ENCODE measurements around the gene CACNA1S. TPM values are rescaled to one million over a fixed set of nuclear protein-coding genes. Genes with fewer than 3 reads are reported as not detected.

CACNA1S gene
- polyA plus RNA-seq, 1 of the 3 experiments (the other 2 are of a cell fraction) = not detected

DNA sequence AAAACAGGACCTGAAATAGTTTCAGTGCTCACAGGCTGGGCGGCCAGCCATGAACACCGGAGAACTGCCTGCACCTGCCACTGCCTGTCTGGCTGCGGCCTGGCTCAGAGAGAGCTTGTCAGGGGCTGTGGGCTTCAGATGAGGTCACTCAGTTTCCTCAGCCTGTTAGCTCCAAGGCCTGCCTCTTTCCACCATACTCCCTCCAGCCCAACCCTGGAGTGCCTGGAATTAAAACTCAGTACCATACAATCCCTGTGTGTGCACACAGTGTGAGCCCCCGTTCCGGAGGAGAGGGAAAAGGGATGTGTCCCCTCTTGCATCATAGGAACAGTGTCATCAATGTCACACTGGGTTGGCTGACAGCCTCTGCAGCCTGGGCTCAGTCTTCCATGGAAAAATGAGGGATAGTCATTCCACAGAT, 16.2 kb downstream of the CACNA1S start:
- TF ChIP-seq, protein P1, sequence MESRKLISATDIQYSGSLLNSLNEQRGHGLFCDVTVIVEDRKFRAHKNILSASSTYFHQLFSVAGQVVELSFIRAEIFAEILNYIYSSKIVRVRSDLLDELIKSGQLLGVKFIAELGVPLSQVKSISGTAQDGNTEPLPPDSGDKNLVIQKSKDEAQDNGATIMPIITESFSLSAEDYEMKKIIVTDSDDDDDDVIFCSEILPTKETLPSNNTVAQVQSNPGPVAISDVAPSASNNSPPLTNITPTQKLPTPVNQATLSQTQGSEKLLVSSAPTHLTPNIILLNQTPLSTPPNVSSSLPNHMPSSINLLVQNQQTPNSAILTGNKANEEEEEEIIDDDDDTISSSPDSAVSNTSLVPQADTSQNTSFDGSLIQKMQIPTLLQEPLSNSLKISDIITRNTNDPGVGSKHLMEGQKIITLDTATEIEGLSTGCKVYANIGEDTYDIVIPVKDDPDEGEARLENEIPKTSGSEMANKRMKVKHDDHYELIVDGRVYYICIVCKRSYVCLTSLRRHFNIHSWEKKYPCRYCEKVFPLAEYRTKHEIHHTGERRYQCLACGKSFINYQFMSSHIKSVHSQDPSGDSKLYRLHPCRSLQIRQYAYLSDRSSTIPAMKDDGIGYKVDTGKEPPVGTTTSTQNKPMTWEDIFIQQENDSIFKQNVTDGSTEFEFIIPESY (IDR thresholded peaks at IDR 0.05; ENCODE audit: borderline replicate concordance, low read depth) = no peak
- no peak for TF ChIP-seq SMC3 (IDR thresholded peaks at IDR 0.05; ENCODE audit: low read depth, low read length)
- no peak for TF ChIP-seq JUND (IDR thresholded peaks at IDR 0.05)
- TF ChIP-seq NFIC (IDR thresholded peaks at IDR 0.05; ENCODE audit: borderline replicate concordance) = no peak
- no peak for TF ChIP-seq ELF1 (IDR thresholded peaks at IDR 0.05)
- no peak for TF ChIP-seq RXRA (IDR thresholded peaks at IDR 0.05; ENCODE audit: borderline replicate concordance, low read depth)
- TF ChIP-seq, protein P2, sequence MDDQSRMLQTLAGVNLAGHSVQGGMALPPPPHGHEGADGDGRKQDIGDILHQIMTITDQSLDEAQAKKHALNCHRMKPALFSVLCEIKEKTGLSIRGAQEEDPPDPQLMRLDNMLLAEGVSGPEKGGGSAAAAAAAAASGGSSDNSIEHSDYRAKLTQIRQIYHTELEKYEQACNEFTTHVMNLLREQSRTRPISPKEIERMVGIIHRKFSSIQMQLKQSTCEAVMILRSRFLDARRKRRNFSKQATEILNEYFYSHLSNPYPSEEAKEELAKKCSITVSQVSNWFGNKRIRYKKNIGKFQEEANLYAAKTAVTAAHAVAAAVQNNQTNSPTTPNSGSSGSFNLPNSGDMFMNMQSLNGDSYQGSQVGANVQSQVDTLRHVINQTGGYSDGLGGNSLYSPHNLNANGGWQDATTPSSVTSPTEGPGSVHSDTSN (IDR thresholded peaks at IDR 0.05) = no peak
- TF ChIP-seq, protein P3, sequence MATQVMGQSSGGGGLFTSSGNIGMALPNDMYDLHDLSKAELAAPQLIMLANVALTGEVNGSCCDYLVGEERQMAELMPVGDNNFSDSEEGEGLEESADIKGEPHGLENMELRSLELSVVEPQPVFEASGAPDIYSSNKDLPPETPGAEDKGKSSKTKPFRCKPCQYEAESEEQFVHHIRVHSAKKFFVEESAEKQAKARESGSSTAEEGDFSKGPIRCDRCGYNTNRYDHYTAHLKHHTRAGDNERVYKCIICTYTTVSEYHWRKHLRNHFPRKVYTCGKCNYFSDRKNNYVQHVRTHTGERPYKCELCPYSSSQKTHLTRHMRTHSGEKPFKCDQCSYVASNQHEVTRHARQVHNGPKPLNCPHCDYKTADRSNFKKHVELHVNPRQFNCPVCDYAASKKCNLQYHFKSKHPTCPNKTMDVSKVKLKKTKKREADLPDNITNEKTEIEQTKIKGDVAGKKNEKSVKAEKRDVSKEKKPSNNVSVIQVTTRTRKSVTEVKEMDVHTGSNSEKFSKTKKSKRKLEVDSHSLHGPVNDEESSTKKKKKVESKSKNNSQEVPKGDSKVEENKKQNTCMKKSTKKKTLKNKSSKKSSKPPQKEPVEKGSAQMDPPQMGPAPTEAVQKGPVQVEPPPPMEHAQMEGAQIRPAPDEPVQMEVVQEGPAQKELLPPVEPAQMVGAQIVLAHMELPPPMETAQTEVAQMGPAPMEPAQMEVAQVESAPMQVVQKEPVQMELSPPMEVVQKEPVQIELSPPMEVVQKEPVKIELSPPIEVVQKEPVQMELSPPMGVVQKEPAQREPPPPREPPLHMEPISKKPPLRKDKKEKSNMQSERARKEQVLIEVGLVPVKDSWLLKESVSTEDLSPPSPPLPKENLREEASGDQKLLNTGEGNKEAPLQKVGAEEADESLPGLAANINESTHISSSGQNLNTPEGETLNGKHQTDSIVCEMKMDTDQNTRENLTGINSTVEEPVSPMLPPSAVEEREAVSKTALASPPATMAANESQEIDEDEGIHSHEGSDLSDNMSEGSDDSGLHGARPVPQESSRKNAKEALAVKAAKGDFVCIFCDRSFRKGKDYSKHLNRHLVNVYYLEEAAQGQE (IDR thresholded peaks at IDR 0.05; ENCODE audit: low read depth, low read length) = no peak
- no peak for TF ChIP-seq TCF12 (IDR thresholded peaks at IDR 0.05)
- Histone ChIP-seq H3K27me3 (ENCODE audit: insufficient read depth) (peaks cover 22% of the 10 kb centered on the region), H3K27ac (ENCODE audit: low read depth in 2 of 2, low read length in 1 of 2) (no peak overlapping the region), H3K4me2 (no peak overlapping the region), H3K4me3 (ENCODE audit: low read depth in 2 of 2, low read length in 1 of 2) (no peak overlapping the region), H3K4me1 (ENCODE audit: control insufficient read depth in 1 of 2, insufficient read depth in 2 of 2, low read depth in 1 of 2, low read length in 1 of 2) (no peaks in the 10 kb centered on the region), H3K79me2 (ENCODE audit: insufficient read depth) (no peaks in the 10 kb centered on the region), H2AFZ (ENCODE audit: low read depth) (no peak overlapping the region), H3K36me3 (replicated peaks in 1 of 2; ENCODE audit: control insufficient read depth in 1 of 2, insufficient read depth in 2 of 2, low read length in 1 of 2) (no peaks in the 10 kb centered on the region), H3K9me2 (no peaks in the 10 kb centered on the region), H3F3A (replicated peaks; ENCODE audit: insufficient read depth) (no peaks in the 10 kb centered on the region), H3K9ac (no peak overlapping the region), H3K9me3 (no peaks in the 10 kb centered on the region), H4K20me1 (ENCODE audit: insufficient read depth) (no peaks in the 10 kb centered on the region)
- CTCF ChIA-PET = interaction anchor here (0.8 to 3.5 kb wide), 3 partner anchors 18 to 124 kb away, joined by 3 to 11 read pairs (median 8); no protein-coding TSS in a partner anchor
- POLR2A ChIA-PET = no interaction called here
- 46% methylated on average over 5 of the region's 5 CpGs for WGBS (ENCODE audit: low lambda C conversion rate)
- DNase-seq = no peak

DNA sequence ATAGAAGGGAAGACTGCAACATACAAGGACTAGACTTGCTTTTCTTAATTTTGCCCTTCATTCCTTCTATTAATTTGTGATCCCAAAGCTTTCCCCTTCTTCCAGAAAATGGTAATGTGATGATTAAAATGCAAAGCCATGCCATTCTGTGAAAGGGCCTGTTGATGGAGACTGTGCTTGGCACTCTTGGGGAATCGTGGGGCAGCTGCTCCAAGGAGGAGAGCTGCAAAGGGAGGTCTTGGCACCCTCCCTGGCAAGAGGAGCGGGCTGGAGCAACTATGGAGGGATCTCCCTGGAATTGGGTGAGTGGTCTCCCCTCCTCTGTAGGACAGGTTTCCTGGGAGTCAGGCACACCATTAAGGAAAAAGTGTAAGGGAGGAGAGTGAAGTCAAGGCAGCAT, 16.6 kb downstream of the CACNA1S start:
- H3K36me3 ChIP-seq (replicated peaks in 1 of 2; ENCODE audit: control insufficient read depth in 1 of 2, insufficient read depth in 2 of 2, low read length in 1 of 2) = no peaks in the 10 kb centered on the region
- no peak overlapping the region for H3K4me2 ChIP-seq
- H3K9ac ChIP-seq = no peak overlapping the region
- POLR2A ChIA-PET = no interaction called here
- H2AFZ ChIP-seq (ENCODE audit: low read depth) = no peak overlapping the region
- no peaks in the 10 kb centered on the region for H4K20me1 ChIP-seq (ENCODE audit: insufficient read depth)
- no peaks in the 10 kb centered on the region for H3K79me2 ChIP-seq (ENCODE audit: insufficient read depth)
- H3K27ac ChIP-seq (ENCODE audit: low read depth in 2 of 2, low read length in 1 of 2) = no peak overlapping the region
- peaks cover 22% of the 10 kb centered on the region for H3K27me3 ChIP-seq (ENCODE audit: insufficient read depth)
- H3K9me3 ChIP-seq = no peaks in the 10 kb centered on the region
- no peak overlapping the region for H3K4me3 ChIP-seq (ENCODE audit: low read depth in 2 of 2, low read length in 1 of 2)
- WGBS (ENCODE audit: low lambda C conversion rate) = 52% methylated on average over 2 of the region's 2 CpGs
- H3K9me2 ChIP-seq = no peaks in the 10 kb centered on the region
- H3F3A ChIP-seq (replicated peaks; ENCODE audit: insufficient read depth) = no peaks in the 10 kb centered on the region
- CTCF ChIA-PET = interaction anchor here (1.8 to 3.5 kb wide), 2 partner anchors 18 to 123 kb away, joined by 8 to 11 read pairs; no protein-coding TSS in a partner anchor
- H3K4me1 ChIP-seq (ENCODE audit: control insufficient read depth in 1 of 2, insufficient read depth in 2 of 2, low read depth in 1 of 2, low read length in 1 of 2) = no peaks in the 10 kb centered on the region
- DNase-seq = no peak
- no peak for TF ChIP-seq GATA2 (CRISPR knock-in tag; IDR thresholded peaks at IDR 0.05)
- TF ChIP-seq, protein P4, sequence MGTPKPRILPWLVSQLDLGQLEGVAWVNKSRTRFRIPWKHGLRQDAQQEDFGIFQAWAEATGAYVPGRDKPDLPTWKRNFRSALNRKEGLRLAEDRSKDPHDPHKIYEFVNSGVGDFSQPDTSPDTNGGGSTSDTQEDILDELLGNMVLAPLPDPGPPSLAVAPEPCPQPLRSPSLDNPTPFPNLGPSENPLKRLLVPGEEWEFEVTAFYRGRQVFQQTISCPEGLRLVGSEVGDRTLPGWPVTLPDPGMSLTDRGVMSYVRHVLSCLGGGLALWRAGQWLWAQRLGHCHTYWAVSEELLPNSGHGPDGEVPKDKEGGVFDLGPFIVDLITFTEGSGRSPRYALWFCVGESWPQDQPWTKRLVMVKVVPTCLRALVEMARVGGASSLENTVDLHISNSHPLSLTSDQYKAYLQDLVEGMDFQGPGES (IDR thresholded peaks at IDR 0.05; ENCODE audit: low read depth, low read length) = no peak
- TF ChIP-seq GABPA (IDR thresholded peaks at IDR 0.05; ENCODE audit: low read depth) = no peak
- no peak for TF ChIP-seq RCOR1 (IDR thresholded peaks at IDR 0.05; ENCODE audit: low read length)
- no peak for TF ChIP-seq NFIC (IDR thresholded peaks at IDR 0.05; ENCODE audit: borderline replicate concordance)
- TF ChIP-seq, protein P5, sequence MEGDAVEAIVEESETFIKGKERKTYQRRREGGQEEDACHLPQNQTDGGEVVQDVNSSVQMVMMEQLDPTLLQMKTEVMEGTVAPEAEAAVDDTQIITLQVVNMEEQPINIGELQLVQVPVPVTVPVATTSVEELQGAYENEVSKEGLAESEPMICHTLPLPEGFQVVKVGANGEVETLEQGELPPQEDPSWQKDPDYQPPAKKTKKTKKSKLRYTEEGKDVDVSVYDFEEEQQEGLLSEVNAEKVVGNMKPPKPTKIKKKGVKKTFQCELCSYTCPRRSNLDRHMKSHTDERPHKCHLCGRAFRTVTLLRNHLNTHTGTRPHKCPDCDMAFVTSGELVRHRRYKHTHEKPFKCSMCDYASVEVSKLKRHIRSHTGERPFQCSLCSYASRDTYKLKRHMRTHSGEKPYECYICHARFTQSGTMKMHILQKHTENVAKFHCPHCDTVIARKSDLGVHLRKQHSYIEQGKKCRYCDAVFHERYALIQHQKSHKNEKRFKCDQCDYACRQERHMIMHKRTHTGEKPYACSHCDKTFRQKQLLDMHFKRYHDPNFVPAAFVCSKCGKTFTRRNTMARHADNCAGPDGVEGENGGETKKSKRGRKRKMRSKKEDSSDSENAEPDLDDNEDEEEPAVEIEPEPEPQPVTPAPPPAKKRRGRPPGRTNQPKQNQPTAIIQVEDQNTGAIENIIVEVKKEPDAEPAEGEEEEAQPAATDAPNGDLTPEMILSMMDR (IDR thresholded peaks at IDR 0.05) = no peak
- no peak for TF ChIP-seq JUND (IDR thresholded peaks at IDR 0.05)
- TF ChIP-seq SIN3A (IDR thresholded peaks at IDR 0.05; ENCODE audit: borderline replicate concordance, low read depth, low read length) = no peak
- TF ChIP-seq, protein P1 (IDR thresholded peaks at IDR 0.05; ENCODE audit: borderline replicate concordance, low read depth) = no peak
- no peak for TF ChIP-seq TAF1 (IDR thresholded peaks at IDR 0.05; ENCODE audit: borderline replicate concordance, low read depth, low read length)

All from SK-N-SH (cell line).